ENCODE data around the gene IFITM10.

- TF ChIP-seq CTCF (conservative IDR thresholded peaks at IDR 0.05): no peak
- TF ChIP-seq ZFX (IDR thresholded peaks at IDR 0.05): no peak
Measured at GRCh38 chr11:1786466-1786865, 36.1 kb upstream of the IFITM10 start.
